ENCODE measurements around the gene PCLO.

GRCh38 chr7:82762880-82763279 is 399.8 kb downstream of the PCLO start:
- no peak for TF ChIP-seq CTCF (IDR thresholded peaks at IDR 0.05)
- no peak for TF ChIP-seq ZFX (IDR thresholded peaks at IDR 0.05; ENCODE audit: borderline replicate concordance)
